Endothelial cell of umbilical vein (primary cell): ENCODE data around the gene MYEOV.

ENCODE experiments used
- CTCF ChIP-seq, 2 donors: IDR thresholded peaks; 1 replicate in 1 of 2; 2 replicates in 1 of 2; pipeline ENCODE4 v1.5.1; 2011; ENCODE audit warnings: low read length in 2 of 2, mild to moderate bottlenecking in 2 of 2, moderate library complexity in 2 of 2, control low read depth in 1 of 2, inconsistent platforms in 1 of 2, low read depth in 1 of 2; ENCODE audit not compliant: insufficient read depth in 1 of 2; ENCODE audit errors: extremely low read depth in 1 of 2
- JUN ChIP-seq: IDR thresholded peaks from 2 replicates; pipeline ENCODE4 v1.6.1; 2011; ENCODE audit warnings: borderline replicate concordance, low read depth; ENCODE audit not compliant: insufficient read length, insufficient read depth
- MAX ChIP-seq: IDR thresholded peaks from 2 replicates; pipeline ENCODE4 v1.6.1; 2011; ENCODE audit not compliant: insufficient read depth, insufficient read length
- MYC ChIP-seq: IDR thresholded peaks from one replicate; pipeline ENCODE4 v1.6.1; 2011; ENCODE audit warnings: mild to moderate bottlenecking, low read depth, low read length
- POLR2A ChIP-seq: IDR thresholded peaks from 2 replicates; pipeline ENCODE4 v1.6.1; 2012; ENCODE audit warnings: low read depth, mild to moderate bottlenecking, control low read depth, low read length
- POLR2AphosphoS5 ChIP-seq: IDR thresholded peaks from 2 replicates; pipeline ENCODE4 v1.6.1; 2012; ENCODE audit warnings: low read depth, mild to moderate bottlenecking, control low read depth, low read length, moderate library complexity; ENCODE audit not compliant: insufficient read depth

- TF ChIP-seq CTCF (IDR thresholded peaks at IDR 0.05; ENCODE audit: extremely low read depth in 1 of 2, insufficient read depth in 1 of 2, low read depth in 1 of 2, low read length in 2 of 2) (no peak), POLR2AphosphoS5 (no peak), MAX (no peak), JUN (no peak), POLR2A (no peak), MYC (no peak)
Measured at GRCh38 chr11:69343401-69344321, 49.7 kb downstream of the MYEOV start.
